Measurements from ENCODE around the gene KRTAP20-4. TPM values are rescaled to one million over a fixed set of nuclear protein-coding genes. Genes with fewer than 3 reads are reported as not detected.

The KRTAP20-4 gene
- total RNA-seq, 1 donor from 2014 or later, result not detected

- Mint-ChIP-seq H3K27ac (no peak within 1 kb of the TSS), H3K36me3 (no peaks in the 10 kb centered on the region), H3K4me1 (no peaks in the 10 kb centered on the region), H3K27me3 (ENCODE audit: insufficient read depth, low read depth) (no peaks in the 10 kb centered on the region), H3K9me3 (no peaks in the 10 kb centered on the region), H3K4me3 (no peak within 1 kb of the TSS)
- Histone ChIP-seq H3K27me3 (no peaks in the 10 kb centered on the region), H3K4me3 (no peak within 1 kb of the TSS), H4K20me1 (ENCODE audit: low read depth) (no peaks in the 10 kb centered on the region), H3K9ac (no peak within 1 kb of the TSS), H3K79me2 (ENCODE audit: low read depth) (no peaks in the 10 kb centered on the region), H3K27ac (no peak within 1 kb of the TSS), H3F3A (ENCODE audit: low read depth) (no peaks in the 10 kb centered on the region), H3K4me1 (no peaks in the 10 kb centered on the region), H3K9me3 (ENCODE audit: low read depth) (peaks cover 5% of the 10 kb centered on the region), H2AFZ (replicated peaks) (no peak within 1 kb of the TSS), H3K36me3 (peaks cover 4% of the 10 kb centered on the region), H3K4me2 (no peak within 1 kb of the TSS)
- no peak for DNase-seq (ENCODE audit: low spot score)
- TF ChIP-seq EZH2 (IDR thresholded peaks at IDR 0.05), result no peak
- no peak for TF ChIP-seq CTCF (IDR thresholded peaks at IDR 0.05)
- no peak for TF ChIP-seq EZH2phosphoT487 (IDR thresholded peaks at IDR 0.05)
Observed at GRCh38 chr21:30592140-30592539, 28.3 kb upstream of the KRTAP20-4 start, which contains the start of gene KRTAP6-3. Gene KRTAP6-3, plus strand, starts transcription at chr21:30592440. Its CDS starts 6 bp downstream, at chr21:30592446.

DNA sequence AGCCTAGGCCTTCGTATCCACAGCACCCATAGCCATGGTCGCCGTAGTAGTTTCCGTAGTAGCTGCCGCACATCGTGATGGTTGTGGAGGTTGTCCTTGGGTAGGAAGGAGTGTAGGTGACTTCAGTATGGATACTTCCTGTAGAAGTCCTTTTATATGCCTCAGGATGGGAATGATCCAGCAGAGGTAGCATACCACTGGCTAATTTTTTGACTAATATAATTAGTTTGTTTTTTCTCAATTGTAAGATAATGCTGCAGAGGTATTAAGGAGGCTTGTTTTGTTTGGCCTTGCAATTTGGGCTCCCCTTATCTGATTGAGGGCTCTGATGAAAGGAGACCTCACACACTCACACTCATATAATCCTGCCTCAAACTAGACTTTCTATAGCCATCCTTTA, 21.6 kb upstream of the KRTAP20-4 start, which contains the start of gene KRTAP6-2:
Gene KRTAP6-2 (minus strand): TSS at position 101 of the 400 bp plus-strand sequence. CDS start 28 bp downstream, at position 73.
- no peaks in the 10 kb centered on the region for H3K79me2 ChIP-seq (ENCODE audit: low read depth)
- no peak within 1 kb of the TSS for H3K27ac ChIP-seq
- H3K9ac ChIP-seq, result no peak within 1 kb of the TSS
- no peak within 1 kb of the TSS for H3K4me3 ChIP-seq
- no peak within 1 kb of the TSS for H2AFZ ChIP-seq (replicated peaks)
- H3K4me2 ChIP-seq, result no peak within 1 kb of the TSS
- no peaks in the 10 kb centered on the region for H3K9me3 ChIP-seq (ENCODE audit: low read depth)
- H3K36me3 ChIP-seq, result no peaks in the 10 kb centered on the region
- TF ChIP-seq EZH2phosphoT487 (IDR thresholded peaks at IDR 0.05) (no peak), CTCF (IDR thresholded peaks at IDR 0.05) (no peak), EZH2 (IDR thresholded peaks at IDR 0.05) (no peak)
- Mint-ChIP-seq H3K27me3 (ENCODE audit: insufficient read depth, low read depth) (no peaks in the 10 kb centered on the region), H3K9me3 (no peaks in the 10 kb centered on the region), H3K4me1 (no peaks in the 10 kb centered on the region), H3K36me3 (no peaks in the 10 kb centered on the region), H3K4me3 (no peak within 1 kb of the TSS), H3K27ac (no peak within 1 kb of the TSS)
- no peaks in the 10 kb centered on the region for H4K20me1 ChIP-seq (ENCODE audit: low read depth)
- no peaks in the 10 kb centered on the region for H3K27me3 ChIP-seq
- H3F3A ChIP-seq (ENCODE audit: low read depth), result no peaks in the 10 kb centered on the region
- DNase-seq (ENCODE audit: low spot score), result no peak
- no peaks in the 10 kb centered on the region for H3K4me1 ChIP-seq

GRCh38 chr21:30600787-30601186, 19.6 kb upstream of the KRTAP20-4 start, which contains the start of gene KRTAP22-1:
Gene KRTAP22-1, plus strand, starts transcription at chr21:30601087.
- Histone ChIP-seq H4K20me1 (ENCODE audit: low read depth) (no peaks in the 10 kb centered on the region), H3K9ac (no peak within 1 kb of the TSS), H3K36me3 (no peaks in the 10 kb centered on the region), H3F3A (ENCODE audit: low read depth) (no peaks in the 10 kb centered on the region), H3K27me3 (no peaks in the 10 kb centered on the region), H3K79me2 (ENCODE audit: low read depth) (no peaks in the 10 kb centered on the region), H3K9me3 (ENCODE audit: low read depth) (peaks cover 5% of the 10 kb centered on the region), H3K4me3 (no peak within 1 kb of the TSS), H3K4me2 (no peak within 1 kb of the TSS), H3K27ac (no peak within 1 kb of the TSS), H2AFZ (replicated peaks) (no peak within 1 kb of the TSS), H3K4me1 (no peaks in the 10 kb centered on the region)
- H3K9me3 Mint-ChIP-seq, result no peaks in the 10 kb centered on the region
- DNase-seq (ENCODE audit: low spot score), result no peak
- no peaks in the 10 kb centered on the region for H3K4me1 Mint-ChIP-seq
- H3K27ac Mint-ChIP-seq, result no peak within 1 kb of the TSS
- no peak for TF ChIP-seq EZH2 (IDR thresholded peaks at IDR 0.05)
- TF ChIP-seq EZH2phosphoT487 (IDR thresholded peaks at IDR 0.05), result no peak
- no peak for TF ChIP-seq CTCF (IDR thresholded peaks at IDR 0.05)
- no peak within 1 kb of the TSS for H3K4me3 Mint-ChIP-seq
- H3K27me3 Mint-ChIP-seq (ENCODE audit: insufficient read depth, low read depth), result peaks cover 2% of the 10 kb centered on the region
- H3K36me3 Mint-ChIP-seq, result no peaks in the 10 kb centered on the region

Data from neural progenitor cell (in vitro differentiated cells).